Measurements from ENCODE around the gene ACVR1C. TPM values are rescaled to one million over a fixed set of nuclear protein-coding genes. Genes with fewer than 3 reads are reported as not detected.

The ACVR1C gene
- total and polyA plus RNA-seq, 2 of the 8 experiments (the other 6 are each of a cell fraction or from before 2014, with no cell fraction given), result 0.21 to 0.52 TPM

DNA sequence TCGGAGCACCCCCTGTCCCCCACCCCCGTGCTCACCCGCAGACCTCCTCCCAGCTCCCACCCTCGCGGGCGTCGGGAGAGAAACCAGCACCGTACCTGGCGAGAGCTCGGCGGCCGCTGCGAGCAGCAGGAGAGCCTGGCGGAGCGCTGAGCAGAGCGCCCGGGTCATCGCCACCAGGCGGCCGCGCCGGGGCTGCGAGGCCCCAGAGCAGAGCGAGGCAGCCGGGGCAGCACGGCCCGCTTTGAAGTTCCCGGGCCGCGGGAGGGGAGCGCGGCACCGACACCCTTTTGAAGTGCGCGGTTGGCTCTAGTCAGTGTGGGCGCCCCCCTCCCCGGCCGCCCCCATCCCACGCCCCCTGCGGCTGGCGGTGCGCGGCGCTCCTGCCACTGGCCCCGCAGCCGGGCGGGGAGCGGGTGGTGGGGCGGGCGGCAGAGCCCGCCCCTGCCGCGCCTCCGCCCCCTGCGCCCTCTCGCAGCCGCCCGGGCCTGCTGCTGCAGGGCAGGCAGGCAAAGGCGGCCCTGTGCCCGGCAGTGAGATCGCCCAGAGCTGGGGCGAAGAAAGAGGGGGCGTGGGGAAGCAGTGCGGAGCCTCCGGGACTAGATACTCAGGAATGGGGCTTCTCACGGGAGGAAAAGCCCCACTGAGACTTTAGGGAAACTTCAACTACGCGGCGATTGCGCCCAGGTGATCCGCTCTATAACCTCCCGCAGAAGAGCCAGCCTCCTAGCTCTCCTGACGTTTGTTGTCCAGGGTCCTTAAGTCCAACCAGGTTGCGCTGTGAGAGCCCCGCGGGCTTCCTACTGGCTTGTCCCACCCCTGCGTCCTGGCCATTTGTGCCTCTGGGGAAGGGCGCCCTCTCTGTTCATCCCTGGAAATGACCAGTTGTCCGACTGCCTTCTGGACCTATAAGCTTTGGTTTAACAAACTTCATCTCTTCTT is at the start of gene ACVR1C (continued):
- TF ChIP-seq FOSL1 (IDR thresholded peaks at IDR 0.05; ENCODE audit: insufficient read depth, low read depth, low read length) (no peak), KDM4A (IDR thresholded peaks at IDR 0.05; ENCODE audit: low read depth, low read length, severe bottlenecking) (peak; percentile 70), SIN3A (conservative IDR thresholded peaks at IDR 0.05 in 1 of 2, IDR thresholded peaks at IDR 0.05 in 1 of 2; ENCODE audit: low read depth in 1 of 2, low read length in 2 of 2) (peak; percentile 71 to 81; a peak in 2 of 4 replicates), SP4 (IDR thresholded peaks at IDR 0.05; ENCODE audit: low read length) (no peak), PHF8 (conservative IDR thresholded peaks at IDR 0.05; ENCODE audit: low read depth, low read length) (no peak), BCL11A (IDR thresholded peaks at IDR 0.05; ENCODE audit: low read depth in 2 of 2, low read length in 2 of 2) (no peak)
- TF ChIP-seq, protein P1, sequence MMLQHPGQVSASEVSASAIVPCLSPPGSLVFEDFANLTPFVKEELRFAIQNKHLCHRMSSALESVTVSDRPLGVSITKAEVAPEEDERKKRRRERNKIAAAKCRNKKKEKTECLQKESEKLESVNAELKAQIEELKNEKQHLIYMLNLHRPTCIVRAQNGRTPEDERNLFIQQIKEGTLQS (IDR thresholded peaks at IDR 0.05; ENCODE audit: insufficient read depth, low read depth, low read length), result no peak
- TF ChIP-seq, protein P2, sequence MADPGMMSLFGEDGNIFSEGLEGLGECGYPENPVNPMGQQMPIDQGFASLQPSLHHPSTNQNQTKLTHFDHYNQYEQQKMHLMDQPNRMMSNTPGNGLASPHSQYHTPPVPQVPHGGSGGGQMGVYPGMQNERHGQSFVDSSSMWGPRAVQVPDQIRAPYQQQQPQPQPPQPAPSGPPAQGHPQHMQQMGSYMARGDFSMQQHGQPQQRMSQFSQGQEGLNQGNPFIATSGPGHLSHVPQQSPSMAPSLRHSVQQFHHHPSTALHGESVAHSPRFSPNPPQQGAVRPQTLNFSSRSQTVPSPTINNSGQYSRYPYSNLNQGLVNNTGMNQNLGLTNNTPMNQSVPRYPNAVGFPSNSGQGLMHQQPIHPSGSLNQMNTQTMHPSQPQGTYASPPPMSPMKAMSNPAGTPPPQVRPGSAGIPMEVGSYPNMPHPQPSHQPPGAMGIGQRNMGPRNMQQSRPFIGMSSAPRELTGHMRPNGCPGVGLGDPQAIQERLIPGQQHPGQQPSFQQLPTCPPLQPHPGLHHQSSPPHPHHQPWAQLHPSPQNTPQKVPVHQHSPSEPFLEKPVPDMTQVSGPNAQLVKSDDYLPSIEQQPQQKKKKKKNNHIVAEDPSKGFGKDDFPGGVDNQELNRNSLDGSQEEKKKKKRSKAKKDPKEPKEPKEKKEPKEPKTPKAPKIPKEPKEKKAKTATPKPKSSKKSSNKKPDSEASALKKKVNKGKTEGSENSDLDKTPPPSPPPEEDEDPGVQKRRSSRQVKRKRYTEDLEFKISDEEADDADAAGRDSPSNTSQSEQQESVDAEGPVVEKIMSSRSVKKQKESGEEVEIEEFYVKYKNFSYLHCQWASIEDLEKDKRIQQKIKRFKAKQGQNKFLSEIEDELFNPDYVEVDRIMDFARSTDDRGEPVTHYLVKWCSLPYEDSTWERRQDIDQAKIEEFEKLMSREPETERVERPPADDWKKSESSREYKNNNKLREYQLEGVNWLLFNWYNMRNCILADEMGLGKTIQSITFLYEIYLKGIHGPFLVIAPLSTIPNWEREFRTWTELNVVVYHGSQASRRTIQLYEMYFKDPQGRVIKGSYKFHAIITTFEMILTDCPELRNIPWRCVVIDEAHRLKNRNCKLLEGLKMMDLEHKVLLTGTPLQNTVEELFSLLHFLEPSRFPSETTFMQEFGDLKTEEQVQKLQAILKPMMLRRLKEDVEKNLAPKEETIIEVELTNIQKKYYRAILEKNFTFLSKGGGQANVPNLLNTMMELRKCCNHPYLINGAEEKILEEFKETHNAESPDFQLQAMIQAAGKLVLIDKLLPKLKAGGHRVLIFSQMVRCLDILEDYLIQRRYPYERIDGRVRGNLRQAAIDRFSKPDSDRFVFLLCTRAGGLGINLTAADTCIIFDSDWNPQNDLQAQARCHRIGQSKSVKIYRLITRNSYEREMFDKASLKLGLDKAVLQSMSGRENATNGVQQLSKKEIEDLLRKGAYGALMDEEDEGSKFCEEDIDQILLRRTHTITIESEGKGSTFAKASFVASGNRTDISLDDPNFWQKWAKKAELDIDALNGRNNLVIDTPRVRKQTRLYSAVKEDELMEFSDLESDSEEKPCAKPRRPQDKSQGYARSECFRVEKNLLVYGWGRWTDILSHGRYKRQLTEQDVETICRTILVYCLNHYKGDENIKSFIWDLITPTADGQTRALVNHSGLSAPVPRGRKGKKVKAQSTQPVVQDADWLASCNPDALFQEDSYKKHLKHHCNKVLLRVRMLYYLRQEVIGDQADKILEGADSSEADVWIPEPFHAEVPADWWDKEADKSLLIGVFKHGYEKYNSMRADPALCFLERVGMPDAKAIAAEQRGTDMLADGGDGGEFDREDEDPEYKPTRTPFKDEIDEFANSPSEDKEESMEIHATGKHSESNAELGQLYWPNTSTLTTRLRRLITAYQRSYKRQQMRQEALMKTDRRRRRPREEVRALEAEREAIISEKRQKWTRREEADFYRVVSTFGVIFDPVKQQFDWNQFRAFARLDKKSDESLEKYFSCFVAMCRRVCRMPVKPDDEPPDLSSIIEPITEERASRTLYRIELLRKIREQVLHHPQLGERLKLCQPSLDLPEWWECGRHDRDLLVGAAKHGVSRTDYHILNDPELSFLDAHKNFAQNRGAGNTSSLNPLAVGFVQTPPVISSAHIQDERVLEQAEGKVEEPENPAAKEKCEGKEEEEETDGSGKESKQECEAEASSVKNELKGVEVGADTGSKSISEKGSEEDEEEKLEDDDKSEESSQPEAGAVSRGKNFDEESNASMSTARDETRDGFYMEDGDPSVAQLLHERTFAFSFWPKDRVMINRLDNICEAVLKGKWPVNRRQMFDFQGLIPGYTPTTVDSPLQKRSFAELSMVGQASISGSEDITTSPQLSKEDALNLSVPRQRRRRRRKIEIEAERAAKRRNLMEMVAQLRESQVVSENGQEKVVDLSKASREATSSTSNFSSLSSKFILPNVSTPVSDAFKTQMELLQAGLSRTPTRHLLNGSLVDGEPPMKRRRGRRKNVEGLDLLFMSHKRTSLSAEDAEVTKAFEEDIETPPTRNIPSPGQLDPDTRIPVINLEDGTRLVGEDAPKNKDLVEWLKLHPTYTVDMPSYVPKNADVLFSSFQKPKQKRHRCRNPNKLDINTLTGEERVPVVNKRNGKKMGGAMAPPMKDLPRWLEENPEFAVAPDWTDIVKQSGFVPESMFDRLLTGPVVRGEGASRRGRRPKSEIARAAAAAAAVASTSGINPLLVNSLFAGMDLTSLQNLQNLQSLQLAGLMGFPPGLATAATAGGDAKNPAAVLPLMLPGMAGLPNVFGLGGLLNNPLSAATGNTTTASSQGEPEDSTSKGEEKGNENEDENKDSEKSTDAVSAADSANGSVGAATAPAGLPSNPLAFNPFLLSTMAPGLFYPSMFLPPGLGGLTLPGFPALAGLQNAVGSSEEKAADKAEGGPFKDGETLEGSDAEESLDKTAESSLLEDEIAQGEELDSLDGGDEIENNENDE (IDR thresholded peaks at IDR 0.05; ENCODE audit: insufficient replicate concordance, low read length), result no peak

Data from H1 (cell line).